Neuronal stem cell (in vitro differentiated cells): Measurements from ENCODE around the gene ARID5A.
A peak's percentile ranks its signal among the peaks of the same experiment; 100 is the strongest.

Source experiments
- DNase-seq: peaks from one replicate; pipeline ENCODE4 v3.0.0-alpha.2; 2013; ENCODE audit warnings: low spot score
- H2AFZ ChIP-seq: one replicate; pipeline ENCODE4 v1.6.1; 2013; ENCODE audit warnings: mild to moderate bottlenecking, low read length, inconsistent platforms
- H2AK5ac ChIP-seq: 2 replicates; pipeline ENCODE4 v1.6.1; 2013; ENCODE audit warnings: low read depth, mild to moderate bottlenecking, inconsistent platforms, low read length, moderate library complexity, mixed read lengths
- H2BK120ac ChIP-seq: 2 replicates; pipeline ENCODE4 v1.6.1; 2013; ENCODE audit warnings: low read depth, mild to moderate bottlenecking, inconsistent platforms, low read length, moderate library complexity, mixed read lengths
- H2BK12ac ChIP-seq: one replicate; pipeline ENCODE4 v1.6.1; 2013; ENCODE audit warnings: low read length, inconsistent platforms
- H2BK15ac ChIP-seq: 2 replicates; pipeline ENCODE4 v1.6.1; 2013; ENCODE audit warnings: mild to moderate bottlenecking, low read length, inconsistent platforms, mixed read lengths
- H2BK5ac ChIP-seq: one replicate; pipeline ENCODE4 v1.6.1; 2013; ENCODE audit warnings: inconsistent platforms, mild to moderate bottlenecking, low read length, moderate library complexity
- H3K14ac ChIP-seq: one replicate; pipeline ENCODE4 v1.6.1; 2013; ENCODE audit warnings: low read length, inconsistent platforms
- H3K18ac ChIP-seq: 2 replicates; pipeline ENCODE4 v1.6.1; 2013; ENCODE audit warnings: low read length, inconsistent platforms
- H3K23ac ChIP-seq: 2 replicates; pipeline ENCODE4 v1.6.1; 2013; ENCODE audit warnings: low read depth, mild to moderate bottlenecking, mixed read lengths, low read length, inconsistent platforms; ENCODE audit not compliant: poor library complexity
- H3K27ac ChIP-seq: replicated peaks from 3 replicates; pipeline ENCODE4 v1.5.1; 2013; ENCODE audit warnings: low read length, inconsistent platforms
- H3K27me3 ChIP-seq, 3 experiments: 2 replicates each; pipeline ENCODE4 v1.6.1; 2013; ENCODE audit warnings: low read length in 3 of 3, mild to moderate bottlenecking in 2 of 3, inconsistent platforms in 1 of 3, low read depth in 1 of 3, mixed read lengths in 1 of 3, moderate library complexity in 1 of 3; ENCODE audit not compliant: control insufficient read depth in 3 of 3, insufficient read depth in 3 of 3
- H3K36me3 ChIP-seq, 2 donors: replicated peaks in 1 of 2; 2 replicates each; pipeline ENCODE4 v1.6.1; 2013; ENCODE audit warnings: low read length in 2 of 2; ENCODE audit not compliant: control insufficient read depth in 2 of 2, insufficient read depth in 2 of 2
- H3K4ac ChIP-seq: 2 replicates; pipeline ENCODE4 v1.6.1; 2013; ENCODE audit warnings: inconsistent platforms, mild to moderate bottlenecking, low read length, moderate library complexity
- H3K4me1 ChIP-seq, 2 donors: 1 replicate in 1 of 2; 2 replicates in 1 of 2; pipeline ENCODE4 v1.6.1; 2013; ENCODE audit warnings: low read length in 2 of 2, low read depth in 1 of 2; ENCODE audit not compliant: control insufficient read depth in 2 of 2, insufficient read depth in 1 of 2
- H3K4me2 ChIP-seq: one replicate; pipeline ENCODE4 v1.6.1; 2013; ENCODE audit warnings: mild to moderate bottlenecking, low read length, inconsistent platforms; ENCODE audit not compliant: insufficient read depth, poor library complexity, severe bottlenecking
- H3K4me3 ChIP-seq, 2 donors: 2 replicates each; pipeline ENCODE4 v1.5.1; 2013; ENCODE audit warnings: low read length in 2 of 2, mild to moderate bottlenecking in 2 of 2, inconsistent platforms in 1 of 2, moderate library complexity in 1 of 2
- H3K79me1 ChIP-seq: one replicate; pipeline ENCODE4 v1.6.1; 2013; ENCODE audit warnings: low read depth, mild to moderate bottlenecking, inconsistent platforms, low read length, moderate library complexity
- H3K9ac ChIP-seq: one replicate; pipeline ENCODE4 v1.6.1; 2013; ENCODE audit warnings: mild to moderate bottlenecking, low read depth, low read length, inconsistent platforms; ENCODE audit not compliant: poor library complexity
- H3K9me3 ChIP-seq, 2 donors: replicated peaks in 1 of 2; 2 replicates each; pipeline versions ENCODE3 to v1.6.1; 2013; ENCODE audit warnings: low read length in 2 of 2, mild to moderate bottlenecking in 2 of 2, inconsistent platforms in 1 of 2, low read depth in 1 of 2, mixed read lengths in 1 of 2, moderate library complexity in 1 of 2; ENCODE audit not compliant: control insufficient read depth in 2 of 2, insufficient read depth in 1 of 2
- H4K8ac ChIP-seq: one replicate; pipeline ENCODE4 v1.6.1; 2013; ENCODE audit warnings: low read depth, mild to moderate bottlenecking, inconsistent platforms, low read length, moderate library complexity
- H4K91ac ChIP-seq: one replicate; pipeline ENCODE4 v1.6.1; 2013; ENCODE audit warnings: low read length, low read depth, mild to moderate bottlenecking, inconsistent platforms; ENCODE audit not compliant: poor library complexity
- WGBS, 2 donors: extraction: QIAGEN DNeasy Blood & Tissue Kit; methylation state at CpG; one replicate each; pipeline ENCODE4 v1.1.7; 2013; ENCODE audit warnings: missing lambda C conversion rate in 2 of 2, mixed read lengths in 1 of 2; ENCODE audit not compliant: insufficient read length in 2 of 2, insufficient replicate concordance in 1 of 2; ENCODE audit errors: extremely low coverage in 2 of 2; 5-methylcytosine and 5-hydroxymethylcytosine counted together

The ARID5A gene

DNA sequence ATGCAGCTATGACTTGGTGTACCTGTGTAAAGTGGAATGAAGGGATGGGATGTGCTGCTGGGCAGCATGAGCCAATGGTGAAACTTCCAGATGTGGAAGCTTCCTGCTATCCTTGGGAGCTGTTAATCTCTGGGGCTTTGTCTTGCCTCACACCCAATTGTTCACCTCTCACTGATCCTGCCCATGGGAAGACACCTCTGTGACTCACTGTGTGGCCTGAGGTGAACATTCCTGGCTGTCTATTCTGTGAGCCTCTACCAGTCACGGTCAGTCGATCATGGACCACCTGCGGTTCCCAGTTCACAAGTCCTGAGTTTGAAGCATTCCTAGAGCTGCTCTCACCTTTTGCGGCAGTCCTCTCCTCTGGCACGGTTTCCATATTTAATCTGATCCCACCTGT, 43.5 kb upstream of the ARID5A start:
- Histone ChIP-seq H3K9me3 (no peaks in the 10 kb centered on the region), H3K27me3 (peaks cover 0 to 11% (median 0%) of the 10 kb centered on the region in 3 experiments), H3K4me3 (no peak overlapping the region), H2BK5ac (no peak overlapping the region), H2AK5ac (no peak overlapping the region), H4K8ac (no peak overlapping the region), H3K4me2 (no peak overlapping the region), H3K4ac (no peak overlapping the region), H4K91ac (no peak overlapping the region), H2BK12ac (no peak overlapping the region), H3K23ac (no peak overlapping the region), H3K4me1 (no peaks in the 10 kb centered on the region), H3K9ac (no peak overlapping the region), H3K18ac (no peak overlapping the region), H2BK120ac (no peak overlapping the region), H3K27ac (no peak overlapping the region), H2BK15ac (no peak overlapping the region), H2AFZ (no peak overlapping the region), H3K79me1 (no peaks in the 10 kb centered on the region), H3K36me3 (no peaks in the 10 kb centered on the region), H3K14ac (no peak overlapping the region)
- no peak for DNase-seq
- WGBS, 2 donors, result no CpG with 5 or more reads among the region's 5 CpGs

DNA sequence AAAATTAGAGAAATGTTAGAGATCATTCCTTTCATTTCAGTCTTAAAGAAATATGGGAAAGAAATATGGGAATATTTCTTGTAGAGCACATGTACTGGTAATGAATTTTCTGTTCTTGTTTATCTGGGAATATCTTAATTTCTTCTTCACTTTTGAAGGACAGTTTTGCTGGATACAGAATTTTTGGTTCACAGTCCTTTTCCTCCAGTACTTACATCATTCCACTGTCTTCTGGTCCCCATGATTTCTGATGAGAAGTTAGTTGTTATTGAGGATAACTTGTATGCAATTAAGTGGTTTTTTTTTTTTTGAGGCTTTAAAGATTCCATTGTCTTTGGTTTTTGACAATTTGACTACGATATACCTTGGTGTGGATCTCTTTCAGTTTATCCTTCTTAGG, 42.4 kb upstream of the ARID5A start:
- no peaks in the 10 kb centered on the region for H3K79me1 ChIP-seq
- H3K27ac ChIP-seq, result no peak overlapping the region
- H2AFZ ChIP-seq, result no peak overlapping the region
- H2BK15ac ChIP-seq, result no peak overlapping the region
- H2BK120ac ChIP-seq, result no peak overlapping the region
- no peaks in the 10 kb centered on the region for H3K4me1 ChIP-seq
- H3K14ac ChIP-seq, result no peak overlapping the region
- H3K9me3 ChIP-seq, result no peaks in the 10 kb centered on the region
- H3K4ac ChIP-seq, result no peak overlapping the region
- H3K18ac ChIP-seq, result no peak overlapping the region
- H2AK5ac ChIP-seq, result no peak overlapping the region
- no peaks in the 10 kb centered on the region for H3K36me3 ChIP-seq
- no peak overlapping the region for H2BK5ac ChIP-seq
- no peak overlapping the region for H3K23ac ChIP-seq
- WGBS, 2 donors, result no CpG with 5 or more reads among the region's 1 CpG
- H3K27me3 ChIP-seq, result peaks cover 0 to 11% (median 0%) of the 10 kb centered on the region in 3 experiments
- H3K9ac ChIP-seq, result no peak overlapping the region
- no peak overlapping the region for H2BK12ac ChIP-seq
- H3K4me2 ChIP-seq, result no peak overlapping the region
- H4K91ac ChIP-seq, result no peak overlapping the region
- no peak overlapping the region for H3K4me3 ChIP-seq
- DNase-seq, result no peak
- no peak overlapping the region for H4K8ac ChIP-seq

DNA sequence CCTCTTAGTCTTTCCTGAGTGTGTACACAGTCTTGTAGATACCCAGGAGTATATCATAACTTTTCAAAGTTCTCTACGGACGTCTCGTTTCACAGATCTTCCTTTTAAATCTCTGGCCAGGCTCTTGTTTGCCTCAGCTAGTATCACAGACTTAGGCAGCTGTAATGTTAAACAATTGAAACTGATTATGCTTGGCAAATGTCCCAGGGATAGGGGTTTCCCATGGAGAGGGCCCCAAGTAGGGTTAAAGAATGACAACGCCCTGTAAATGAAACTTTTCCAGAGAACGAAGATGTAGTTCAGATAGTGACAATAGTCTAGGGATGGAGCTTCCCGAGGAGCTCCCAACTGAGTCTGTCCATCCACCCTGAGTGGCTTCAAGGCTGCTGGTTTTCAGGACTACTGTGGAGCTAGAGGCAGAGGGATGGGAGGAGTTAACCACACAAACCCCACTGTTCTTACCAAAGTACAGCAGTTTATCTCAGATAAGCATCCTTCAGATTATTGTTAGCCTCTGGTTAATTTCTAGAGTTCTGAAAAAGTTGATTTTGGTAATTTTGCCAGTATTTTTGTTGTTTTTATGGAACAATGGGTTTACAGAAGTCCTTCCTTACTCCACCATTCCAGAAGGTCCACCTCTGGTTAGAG, 40.4 kb upstream of the ARID5A start:
- Histone ChIP-seq H3K4ac (no peak overlapping the region), H3K27ac (no peak overlapping the region), H3K14ac (no peak overlapping the region), H3K9ac (no peak overlapping the region), H4K8ac (no peak overlapping the region), H3K23ac (no peak overlapping the region), H2BK12ac (no peak overlapping the region), H2BK120ac (no peak overlapping the region), H2BK15ac (no peak overlapping the region), H3K79me1 (peaks cover 3% of the 10 kb centered on the region), H3K4me3 (no peak overlapping the region), H3K4me2 (no peak overlapping the region), H2BK5ac (no peak overlapping the region), H3K27me3 (peaks cover 0 to 11% (median 0%) of the 10 kb centered on the region in 3 experiments), H4K91ac (no peak overlapping the region), H3K18ac (no peak overlapping the region), H2AK5ac (no peak overlapping the region), H3K4me1 (no peaks in the 10 kb centered on the region), H3K36me3 (no peaks in the 10 kb centered on the region), H3K9me3 (no peaks in the 10 kb centered on the region), H2AFZ (no peak overlapping the region)
- DNase-seq, result no peak
- no CpG with 5 or more reads among the region's 6 CpGs for WGBS, 2 donors

DNA sequence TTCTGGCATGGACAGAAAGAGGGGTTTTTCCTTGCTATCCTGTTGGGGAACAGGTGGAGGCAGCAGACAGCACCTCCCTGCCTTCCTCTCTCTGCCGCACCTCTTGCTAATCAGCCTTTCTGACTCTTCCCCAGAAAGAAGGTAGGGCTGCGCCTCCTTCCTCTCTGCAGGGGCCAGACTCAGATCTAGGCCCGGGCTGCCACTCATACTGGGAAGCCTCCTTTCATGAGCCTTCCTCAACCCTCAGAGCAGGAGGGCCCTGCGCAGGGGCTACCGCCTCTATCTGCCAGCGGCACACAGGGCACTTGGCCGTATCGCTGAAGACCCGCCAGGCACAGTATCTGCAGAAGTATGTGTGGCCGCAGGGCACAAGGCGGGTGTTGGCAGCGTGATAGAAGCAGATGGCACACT, 38.5 kb upstream of the ARID5A start:
- Histone ChIP-seq H2BK5ac (no peak overlapping the region), H4K91ac (no peak overlapping the region), H2AK5ac (no peak overlapping the region), H2BK120ac (no peak overlapping the region), H3K27ac (no peak overlapping the region), H3K23ac (peak overlapping the region; percentile 37), H2BK15ac (no peak overlapping the region), H4K8ac (no peak overlapping the region), H3K4me3 (no peak overlapping the region), H3K36me3 (no peaks in the 10 kb centered on the region), H3K79me1 (peaks cover 3% of the 10 kb centered on the region), H3K4ac (no peak overlapping the region), H3K18ac (no peak overlapping the region), H2AFZ (peak overlapping the region; percentile 15), H3K4me1 (peaks cover 0 to 6% of the 10 kb centered on the region in 2 donors), H3K9ac (no peak overlapping the region), H3K27me3 (peaks cover 0 to 11% (median 0%) of the 10 kb centered on the region in 3 experiments), H3K14ac (no peak overlapping the region), H3K4me2 (no peak overlapping the region), H3K9me3 (no peaks in the 10 kb centered on the region), H2BK12ac (no peak overlapping the region)
- no CpG with 5 or more reads among the region's 12 CpGs for WGBS, 2 donors
- DNase-seq, result no peak
